ENCODE data around the gene TEDC1. TPM values are rescaled to one million over a fixed set of nuclear protein-coding genes. Genes with fewer than 3 reads are reported as not detected.

The TEDC1 gene
- total RNA-seq, 1 experiment from 2014 or later = 34.0 TPM

- H3K4me1 ChIP-seq (ENCODE audit: insufficient read depth, low read length, poor library complexity, severe bottlenecking) = peaks cover 50% of the 10 kb centered on the region
- no peak for DNase-seq (ENCODE audit: low spot score)
- TF ChIP-seq EZH2 (IDR thresholded peaks at IDR 0.05; ENCODE audit: borderline replicate concordance, low read depth, low read length, poor library complexity, severe bottlenecking) (no peak), CTCF (conservative IDR thresholded peaks at IDR 0.05; ENCODE audit: low read depth, low read length) (no peak)
- POLR2A ChIA-PET (ENCODE audit: low non-redundant PET) = no interaction called here
- no peaks in the 10 kb centered on the region for H3K27me3 ChIP-seq (replicated peaks; ENCODE audit: insufficient read depth, low read depth, low read length, poor library complexity)
- BruUV-seq (replicated peaks) = no TSS peak
- CTCF ChIA-PET = interaction anchor here (1.4 to 1.5 kb wide), 2 partner anchors 12 to 22 kb away, joined by 4 read pairs; no protein-coding TSS in a partner anchor
- no peak overlapping the region for H3K4me3 ChIP-seq (ENCODE audit: low read depth, low read length, poor library complexity, severe bottlenecking)
- H3K9me3 ChIP-seq (ENCODE audit: low read depth, low read length, poor library complexity, severe bottlenecking) = no peaks in the 10 kb centered on the region
- peaks cover 43% of the 10 kb centered on the region for H3K36me3 ChIP-seq (ENCODE audit: insufficient read depth, low read length, poor library complexity, severe bottlenecking)
- no peak overlapping the region for H3K27ac ChIP-seq (ENCODE audit: low read depth, low read length, poor library complexity, severe bottlenecking)
- intact Hi-C loops (cut with micrococcal nuclease; ENCODE audit: unreplicated experiment) = no loop called here
Observed at GRCh38 chr14:105467942-105468471, 23.0 kb upstream of the TEDC1 start.

GRCh38 chr14:105468621-105469241 lies 22.3 kb upstream of the TEDC1 start:
- H3K36me3 ChIP-seq (ENCODE audit: insufficient read depth, low read length, poor library complexity, severe bottlenecking) = peaks cover 35% of the 10 kb centered on the region
- H3K4me3 ChIP-seq (ENCODE audit: low read depth, low read length, poor library complexity, severe bottlenecking) = no peak overlapping the region
- POLR2A ChIA-PET (ENCODE audit: low non-redundant PET) = no interaction called here
- CTCF ChIA-PET = no interaction called here
- H3K27me3 ChIP-seq (replicated peaks; ENCODE audit: insufficient read depth, low read depth, low read length, poor library complexity) = no peaks in the 10 kb centered on the region
- intact Hi-C loops (cut with micrococcal nuclease; ENCODE audit: unreplicated experiment) = no loop called here
- no peak for TF ChIP-seq CTCF (conservative IDR thresholded peaks at IDR 0.05; ENCODE audit: low read depth, low read length)
- no peak for TF ChIP-seq EZH2 (IDR thresholded peaks at IDR 0.05; ENCODE audit: borderline replicate concordance, low read depth, low read length, poor library complexity, severe bottlenecking)
- H3K4me1 ChIP-seq (ENCODE audit: insufficient read depth, low read length, poor library complexity, severe bottlenecking) = peaks cover 56% of the 10 kb centered on the region
- no peaks in the 10 kb centered on the region for H3K9me3 ChIP-seq (ENCODE audit: low read depth, low read length, poor library complexity, severe bottlenecking)
- H3K27ac ChIP-seq (ENCODE audit: low read depth, low read length, poor library complexity, severe bottlenecking) = no peak overlapping the region
- no TSS peak for BruUV-seq (replicated peaks)
- DNase-seq (ENCODE audit: low spot score) = no peak

GRCh38 chr14:105469456-105470349 lies 21.3 kb upstream of the TEDC1 start:
- ChIA-PET CTCF (interaction anchor here (1.6 to 2.0 kb wide), 3 partner anchors 11 to 21 kb away, joined by 5 to 17 read pairs (median 13); no protein-coding TSS in a partner anchor), POLR2A (ENCODE audit: low non-redundant PET) (interaction anchor here (0.6 kb wide), 1 partner anchor 27 kb away, joined by 5 read pairs; no protein-coding TSS in a partner anchor)
- DNase-seq (ENCODE audit: low spot score) = no peak
- Histone ChIP-seq H3K27ac (ENCODE audit: low read depth, low read length, poor library complexity, severe bottlenecking) (no peak overlapping the region), H3K36me3 (ENCODE audit: insufficient read depth, low read length, poor library complexity, severe bottlenecking) (peaks cover 26% of the 10 kb centered on the region), H3K9me3 (ENCODE audit: low read depth, low read length, poor library complexity, severe bottlenecking) (no peaks in the 10 kb centered on the region), H3K4me1 (ENCODE audit: insufficient read depth, low read length, poor library complexity, severe bottlenecking) (peaks cover 58% of the 10 kb centered on the region), H3K27me3 (replicated peaks; ENCODE audit: insufficient read depth, low read depth, low read length, poor library complexity) (no peaks in the 10 kb centered on the region), H3K4me3 (ENCODE audit: low read depth, low read length, poor library complexity, severe bottlenecking) (no peak overlapping the region)
- BruUV-seq (replicated peaks) = no TSS peak
- no peak for TF ChIP-seq EZH2 (IDR thresholded peaks at IDR 0.05; ENCODE audit: borderline replicate concordance, low read depth, low read length, poor library complexity, severe bottlenecking)
- no peak for TF ChIP-seq CTCF (conservative IDR thresholded peaks at IDR 0.05; ENCODE audit: low read depth, low read length)
- intact Hi-C loops (cut with micrococcal nuclease; ENCODE audit: unreplicated experiment) = no loop called here
